ENCODE data around the gene TTC19. TPM values are rescaled to one million over a fixed set of nuclear protein-coding genes. Genes with fewer than 3 reads are reported as not detected.
A peak's percentile ranks its signal among the peaks of the same experiment; 100 is the strongest.

TTC19 gene
- polyA plus RNA-seq, 1 donor (not counting 4 experiments of a cell fraction or from before 2014, with no cell fraction given): 14.3 TPM

DNA sequence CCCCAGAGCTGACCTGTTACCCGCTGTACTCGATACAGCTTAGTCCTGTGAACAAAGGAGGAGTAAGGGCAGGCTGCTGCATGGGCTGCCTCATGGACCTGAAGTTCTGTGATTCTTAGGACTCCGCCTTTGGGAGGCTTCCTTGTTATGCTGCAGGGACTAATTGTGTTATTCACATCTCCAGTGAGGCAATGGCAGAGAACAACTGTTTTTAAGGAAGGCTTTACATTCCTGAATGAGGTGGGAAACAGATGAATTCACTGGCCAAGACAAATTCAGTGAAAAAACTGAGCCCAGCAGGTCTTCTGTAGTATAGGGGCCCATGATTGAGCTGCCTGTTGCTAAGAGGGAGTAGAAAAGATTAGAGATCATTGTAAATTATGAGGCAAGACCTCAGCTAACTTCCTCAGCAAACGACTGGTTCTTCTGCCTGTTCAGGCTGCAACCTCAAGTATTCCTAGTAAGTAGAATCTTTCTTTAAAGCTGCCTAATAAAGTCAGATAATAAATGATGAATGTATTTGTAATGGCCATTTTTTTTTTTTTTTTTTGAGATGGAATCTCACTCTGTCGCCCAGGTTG, 28.4 kb upstream of the TTC19 start:
- Histone ChIP-seq H4K20me1 (ENCODE audit: control insufficient read depth, extremely low read depth, insufficient read depth, low read length) (peaks cover 11% of the 10 kb centered on the region), H3K9ac (ENCODE audit: control insufficient read depth, extremely low read depth, insufficient read depth, low read length) (no peak overlapping the region), H3K79me2 (ENCODE audit: control insufficient read depth, insufficient read depth, low read length) (peaks cover 93% of the 10 kb centered on the region), H3K27me3 (ENCODE audit: control insufficient read depth, extremely low read depth, insufficient read depth, low read length) (no peaks in the 10 kb centered on the region), H3K4me1 (ENCODE audit: control insufficient read depth, extremely low read depth, insufficient read depth, low read length) (peaks cover 31% of the 10 kb centered on the region), H3K4me3 (ENCODE audit: control insufficient read depth in 2 of 3, extremely low read depth in 1 of 3, insufficient read depth in 2 of 3, low read depth in 1 of 3, low read length in 3 of 3) (no peak overlapping the region), H3K4me2 (ENCODE audit: control insufficient read depth, extremely low read depth, insufficient read depth, low read depth, low read length) (no peak overlapping the region), H3K9me3 (ENCODE audit: control insufficient read depth, low read depth, low read length) (no peaks in the 10 kb centered on the region), H3K9me1 (ENCODE audit: control insufficient read depth, extremely low read depth, insufficient read depth, low read length) (peaks cover 4% of the 10 kb centered on the region), H3K27ac (ENCODE audit: control insufficient read depth, insufficient read depth, low read length) (no peak overlapping the region), H3K36me3 (ENCODE audit: control insufficient read depth in 2 of 2, extremely low read depth in 1 of 2, insufficient read depth in 2 of 2, low read length in 2 of 2) (peaks cover 15 to 47% of the 10 kb centered on the region in 2 experiments), H2AFZ (ENCODE audit: control insufficient read depth, low read length) (no peak overlapping the region)
- dilution Hi-C loops (cut with MboI; ENCODE audit: extremely low pct_ligation_motif_present, low sequenced_read_pairs): no loop called here
- FAIRE-seq (no peak), DNase-seq (ENCODE audit: low read depth, low spot score) (no peak)
- no peak for TF ChIP-seq EZH2 (IDR thresholded peaks at IDR 0.05; ENCODE audit: low read length)
- TF ChIP-seq, protein P1, sequence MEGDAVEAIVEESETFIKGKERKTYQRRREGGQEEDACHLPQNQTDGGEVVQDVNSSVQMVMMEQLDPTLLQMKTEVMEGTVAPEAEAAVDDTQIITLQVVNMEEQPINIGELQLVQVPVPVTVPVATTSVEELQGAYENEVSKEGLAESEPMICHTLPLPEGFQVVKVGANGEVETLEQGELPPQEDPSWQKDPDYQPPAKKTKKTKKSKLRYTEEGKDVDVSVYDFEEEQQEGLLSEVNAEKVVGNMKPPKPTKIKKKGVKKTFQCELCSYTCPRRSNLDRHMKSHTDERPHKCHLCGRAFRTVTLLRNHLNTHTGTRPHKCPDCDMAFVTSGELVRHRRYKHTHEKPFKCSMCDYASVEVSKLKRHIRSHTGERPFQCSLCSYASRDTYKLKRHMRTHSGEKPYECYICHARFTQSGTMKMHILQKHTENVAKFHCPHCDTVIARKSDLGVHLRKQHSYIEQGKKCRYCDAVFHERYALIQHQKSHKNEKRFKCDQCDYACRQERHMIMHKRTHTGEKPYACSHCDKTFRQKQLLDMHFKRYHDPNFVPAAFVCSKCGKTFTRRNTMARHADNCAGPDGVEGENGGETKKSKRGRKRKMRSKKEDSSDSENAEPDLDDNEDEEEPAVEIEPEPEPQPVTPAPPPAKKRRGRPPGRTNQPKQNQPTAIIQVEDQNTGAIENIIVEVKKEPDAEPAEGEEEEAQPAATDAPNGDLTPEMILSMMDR (optimal IDR thresholded peaks at IDR 0.05 in 1 of 3, IDR thresholded peaks at IDR 0.05 in 1 of 3, conservative IDR thresholded peaks at IDR 0.05 in 1 of 3; ENCODE audit: extremely low read depth in 1 of 3, insufficient read depth in 2 of 3, low read length in 3 of 3): no peak

DNA sequence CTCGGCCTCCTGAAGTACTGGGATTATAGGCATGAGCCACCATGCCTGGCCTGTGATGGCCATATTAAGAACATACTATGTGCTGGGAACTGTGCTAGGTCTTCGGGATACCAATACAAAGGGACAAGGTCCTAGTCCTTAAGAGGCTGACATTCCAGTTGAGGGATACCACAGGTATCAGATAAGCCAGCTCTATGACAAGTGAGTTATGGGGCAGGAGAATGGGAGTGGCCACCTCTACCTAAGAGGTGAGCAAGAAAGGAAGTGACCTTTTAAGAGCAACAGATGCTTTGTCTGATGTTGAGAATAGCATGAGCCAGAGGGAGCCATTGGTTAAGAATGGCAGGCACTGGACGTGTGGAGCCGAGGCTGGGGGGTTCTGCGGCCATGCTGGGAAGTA, 27.7 kb upstream of the TTC19 start:
- no peak for DNase-seq (ENCODE audit: low read depth, low spot score)
- TF ChIP-seq, protein P1 (optimal IDR thresholded peaks at IDR 0.05 in 1 of 3, IDR thresholded peaks at IDR 0.05 in 1 of 3, conservative IDR thresholded peaks at IDR 0.05 in 1 of 3; ENCODE audit: extremely low read depth in 1 of 3, insufficient read depth in 2 of 3, low read length in 3 of 3): no peak
- no peak for TF ChIP-seq EZH2 (IDR thresholded peaks at IDR 0.05; ENCODE audit: low read length)
- peaks cover 17 to 46% of the 10 kb centered on the region in 2 experiments for H3K36me3 ChIP-seq (ENCODE audit: control insufficient read depth in 2 of 2, extremely low read depth in 1 of 2, insufficient read depth in 2 of 2, low read length in 2 of 2)

More for the DNA sequence above, 27.7 kb upstream of the TTC19 start:
- H3K79me2 ChIP-seq (ENCODE audit: control insufficient read depth, insufficient read depth, low read length): peaks cover 91% of the 10 kb centered on the region
- H3K4me2 ChIP-seq (ENCODE audit: control insufficient read depth, extremely low read depth, insufficient read depth, low read depth, low read length): no peak overlapping the region
- H3K9me1 ChIP-seq (ENCODE audit: control insufficient read depth, extremely low read depth, insufficient read depth, low read length): peaks cover 4% of the 10 kb centered on the region
- no peaks in the 10 kb centered on the region for H3K27me3 ChIP-seq (ENCODE audit: control insufficient read depth, extremely low read depth, insufficient read depth, low read length)
- H3K4me3 ChIP-seq (ENCODE audit: control insufficient read depth in 2 of 3, extremely low read depth in 1 of 3, insufficient read depth in 2 of 3, low read depth in 1 of 3, low read length in 3 of 3): no peak overlapping the region
- H4K20me1 ChIP-seq (ENCODE audit: control insufficient read depth, extremely low read depth, insufficient read depth, low read length): peaks cover 11% of the 10 kb centered on the region
- FAIRE-seq: peak; percentile 59
- H3K9ac ChIP-seq (ENCODE audit: control insufficient read depth, extremely low read depth, insufficient read depth, low read length): no peak overlapping the region
- H3K27ac ChIP-seq (ENCODE audit: control insufficient read depth, insufficient read depth, low read length): no peak overlapping the region
- H3K4me1 ChIP-seq (ENCODE audit: control insufficient read depth, extremely low read depth, insufficient read depth, low read length): peaks cover 24% of the 10 kb centered on the region
- H2AFZ ChIP-seq (ENCODE audit: control insufficient read depth, low read length): no peak overlapping the region
- no peaks in the 10 kb centered on the region for H3K9me3 ChIP-seq (ENCODE audit: control insufficient read depth, low read depth, low read length)
- dilution Hi-C loops (cut with MboI; ENCODE audit: extremely low pct_ligation_motif_present, low sequenced_read_pairs): no loop called here
